Measurements from ENCODE around the gene TOR1AIP2.

TOR1AIP2 gene

DNA sequence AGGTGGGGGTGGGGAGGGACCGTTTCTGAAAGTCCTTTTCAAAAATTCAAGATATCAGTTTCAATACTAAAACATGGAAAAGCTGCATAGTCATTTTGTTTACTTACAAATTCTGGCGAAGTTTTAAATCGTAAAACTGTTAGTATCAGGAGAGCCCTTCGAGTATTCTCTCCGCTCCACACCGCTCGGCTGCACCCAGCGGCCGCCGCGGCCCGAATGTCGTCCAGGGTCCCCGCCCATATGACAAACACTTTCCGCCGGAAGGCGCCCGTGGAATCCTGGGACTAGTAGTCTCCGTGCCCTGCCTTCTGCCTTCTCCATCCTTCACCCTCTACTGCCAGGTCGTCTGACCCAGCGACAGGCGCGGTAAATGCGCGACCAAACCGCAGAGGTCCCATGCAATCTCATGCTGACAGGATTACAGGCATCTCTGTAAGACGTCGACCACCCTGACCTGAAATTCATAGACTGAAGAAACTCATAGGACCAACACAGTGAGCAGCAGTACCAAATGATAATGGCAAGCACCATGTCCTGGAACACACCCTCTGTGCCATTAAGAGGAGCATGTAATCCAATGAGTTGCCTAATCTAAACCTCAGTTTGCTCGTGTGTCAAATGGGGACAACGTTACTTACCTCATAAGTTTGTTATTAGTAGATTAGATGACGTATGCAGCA is at the start of gene TOR1AIP2:
Gene TOR1AIP2, minus strand, starts transcription at position 218 of the 680 bp plus-strand sequence. CDS start 25,138 bp downstream, outside the sequence.
- DNase-seq (ENCODE audit: low read depth): peak; percentile 71

GRCh38 chr1:179926850-179927205 is 49.2 kb upstream of the TOR1AIP2 start:
- DNase-seq (ENCODE audit: low read depth): no peak

DNA sequence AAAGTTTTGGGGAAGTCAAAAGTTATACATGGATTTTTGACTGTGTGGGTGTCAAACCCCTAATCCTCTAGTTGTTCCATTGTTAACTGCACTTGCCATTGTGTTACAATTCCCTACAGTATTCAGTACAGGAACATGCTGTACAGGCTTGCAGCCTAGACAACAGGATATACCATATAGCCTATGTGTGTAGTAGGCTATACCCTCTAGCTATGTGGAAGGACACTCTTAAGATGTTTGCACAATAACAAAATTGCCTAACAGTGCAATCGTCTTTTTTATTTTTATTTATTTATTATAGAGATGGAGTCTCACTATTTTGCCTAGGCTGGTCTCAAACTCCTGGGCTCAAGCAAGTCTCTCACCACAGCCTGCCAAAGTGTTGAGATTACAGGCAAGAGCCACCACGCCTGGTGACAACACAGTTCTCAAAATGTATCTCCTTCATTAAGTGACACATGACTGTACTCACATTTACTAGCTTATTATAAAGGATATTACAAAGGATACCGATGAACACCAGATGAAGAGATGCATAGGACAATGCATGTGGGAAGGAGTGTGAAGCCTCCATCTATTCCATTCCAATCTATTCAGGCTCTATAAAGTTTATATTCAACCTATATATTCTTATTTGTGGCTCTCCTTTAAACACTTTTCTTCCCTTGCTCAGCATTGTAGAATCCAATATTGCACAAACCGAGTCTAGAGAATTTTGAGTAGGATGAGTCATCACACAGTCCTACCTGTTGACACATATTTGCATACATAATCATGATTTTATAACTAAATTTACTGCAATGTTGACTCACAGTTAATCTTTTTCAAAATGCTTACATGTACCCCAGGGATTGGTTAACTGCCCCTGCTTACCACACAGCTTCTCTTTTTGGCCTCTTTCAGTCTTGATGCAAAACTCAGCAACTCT is 48.6 kb upstream of the TOR1AIP2 start:
- DNase-seq (ENCODE audit: low read depth): no peak

DNA sequence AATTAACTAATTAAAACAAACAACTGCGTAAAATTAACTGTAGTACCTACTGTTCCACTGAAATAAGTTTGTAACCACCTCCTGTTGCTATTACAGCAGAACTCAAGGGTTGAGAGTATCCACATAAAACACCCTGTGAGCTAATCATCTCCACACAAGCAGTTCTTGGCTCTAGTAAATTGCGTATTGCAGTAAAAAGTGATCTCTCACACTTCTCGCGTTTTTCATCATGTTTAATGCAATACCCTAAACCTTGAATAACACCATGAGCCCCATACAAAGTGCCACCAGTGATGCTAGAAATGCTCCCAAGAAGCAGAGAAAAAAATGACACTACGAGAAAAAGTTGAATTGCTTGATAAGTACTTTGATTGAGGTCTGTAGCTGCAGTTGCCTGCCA is 47.7 kb upstream of the TOR1AIP2 start:
- DNase-seq (ENCODE audit: low read depth): no peak

GRCh38 chr1:179924268-179924667 is 46.7 kb upstream of the TOR1AIP2 start:
- no peak for DNase-seq (ENCODE audit: low read depth)

- no peak for DNase-seq (ENCODE audit: low read depth)
These were observed 45.4 kb upstream of the TOR1AIP2 start for GRCh38 chr1:179923029-179923428.

GRCh38 chr1:179921981-179922872 is 44.6 kb upstream of the TOR1AIP2 start:
- no peak for DNase-seq (ENCODE audit: low read depth)

DNA sequence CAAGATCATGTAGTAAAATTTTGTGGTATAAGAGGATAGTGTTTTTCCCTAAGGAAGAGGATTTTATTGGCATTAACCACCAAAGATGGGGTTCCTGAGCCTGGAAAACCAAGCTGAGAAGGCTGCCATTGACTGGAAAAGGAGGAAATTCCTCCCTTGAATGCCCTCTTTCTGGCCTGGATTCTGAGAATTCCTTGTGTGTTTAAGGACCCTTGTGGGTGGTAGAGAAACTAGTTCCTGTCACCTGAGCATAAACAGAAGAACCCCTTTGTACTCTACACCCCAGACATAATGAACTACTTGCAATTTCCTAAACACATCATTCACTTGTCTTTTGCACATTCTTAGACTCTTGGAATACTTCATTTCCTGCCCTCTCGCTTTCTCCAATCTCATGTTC is 43.9 kb upstream of the TOR1AIP2 start:
- DNase-seq (ENCODE audit: low read depth): no peak

DNA sequence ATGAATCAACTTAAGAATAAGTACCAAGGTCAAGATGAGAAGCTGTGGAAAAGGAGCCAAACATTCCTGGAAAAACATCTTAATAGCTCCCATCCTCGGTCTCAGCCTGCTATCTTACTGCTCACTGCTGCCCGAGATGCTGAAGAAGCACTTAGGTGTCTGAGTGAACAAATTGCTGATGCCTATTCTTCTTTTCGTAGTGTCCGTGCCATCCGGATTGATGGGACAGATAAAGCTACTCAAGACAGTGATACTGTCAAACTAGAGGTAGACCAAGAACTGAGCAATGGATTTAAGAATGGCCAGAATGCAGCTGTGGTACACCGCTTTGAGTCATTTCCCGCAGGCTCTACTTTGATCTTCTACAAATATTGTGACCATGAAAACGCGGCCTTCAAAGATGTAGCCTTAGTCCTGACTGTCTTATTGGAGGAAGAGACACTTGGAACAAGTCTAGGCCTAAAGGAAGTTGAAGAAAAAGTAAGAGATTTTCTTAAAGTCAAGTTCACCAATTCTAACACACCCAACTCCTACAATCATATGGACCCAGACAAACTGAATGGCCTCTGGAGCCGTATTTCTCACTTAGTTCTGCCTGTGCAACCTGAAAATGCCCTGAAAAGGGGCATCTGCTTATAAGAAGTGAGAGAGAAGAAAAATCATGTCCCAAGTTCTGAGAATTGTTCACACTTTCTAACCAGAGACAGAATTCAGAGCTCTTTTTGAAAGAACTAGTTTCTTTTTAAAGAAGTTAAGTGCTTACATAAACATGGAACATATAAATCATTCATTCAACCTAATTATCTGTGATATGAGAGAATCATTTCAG is 40.2 kb upstream of the TOR1AIP2 start:
- no peak for DNase-seq (ENCODE audit: low read depth)

- no peak for DNase-seq (ENCODE audit: low read depth)
These were observed 34.2 kb upstream of the TOR1AIP2 start for GRCh38 chr1:179911812-179912211.

GRCh38 chr1:179910934-179911333 is 33.3 kb upstream of the TOR1AIP2 start:
- no peak for DNase-seq (ENCODE audit: low read depth)

DNA sequence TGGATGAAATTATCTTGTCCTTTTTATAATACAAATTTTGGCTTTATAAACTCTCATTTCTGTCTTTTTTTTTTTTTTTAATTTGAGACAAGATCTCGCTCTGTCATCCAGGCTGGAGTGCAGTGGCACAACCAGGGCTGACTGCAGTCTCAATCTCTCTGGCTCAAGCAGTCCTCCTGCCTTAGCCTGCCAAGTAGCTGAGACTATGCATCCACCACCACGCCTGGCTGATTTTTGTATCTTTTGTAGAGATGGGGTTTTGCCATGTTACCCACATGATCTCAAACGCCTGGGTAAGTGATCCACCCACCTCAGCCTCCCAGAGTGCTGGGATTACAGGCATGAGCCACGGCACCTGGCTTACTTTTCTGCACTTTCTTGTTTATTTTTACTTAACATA is 12.0 kb upstream of the TOR1AIP2 start:
- no peak for DNase-seq (ENCODE audit: low read depth)

- DNase-seq (ENCODE audit: low read depth): no peak
These were observed 10.5 kb upstream of the TOR1AIP2 start for GRCh38 chr1:179888071-179888470.

GRCh38 chr1:179883745-179884138 is 6.1 kb upstream of the TOR1AIP2 start:
- DNase-seq (ENCODE audit: low read depth): no peak

- DNase-seq (ENCODE audit: low read depth): no peak
These were observed 5.6 kb upstream of the TOR1AIP2 start for GRCh38 chr1:179883040-179883744.

- DNase-seq (ENCODE audit: low read depth): peak; percentile 90
These were observed 4.8 kb upstream of the TOR1AIP2 start, which contains the start of gene TOR1AIP1 for GRCh38 chr1:179882253-179883039. Gene TOR1AIP1, plus strand, starts transcription at chr1:179882285. Its CDS starts 218 bp downstream, at chr1:179882503.

- DNase-seq (ENCODE audit: low read depth): no peak
These were observed 4.1 kb upstream of the TOR1AIP2 start for GRCh38 chr1:179881642-179882252.

GRCh38 chr1:179879797-179880196 is 2.2 kb upstream of the TOR1AIP2 start:
- no peak for DNase-seq (ENCODE audit: low read depth)

DNA sequence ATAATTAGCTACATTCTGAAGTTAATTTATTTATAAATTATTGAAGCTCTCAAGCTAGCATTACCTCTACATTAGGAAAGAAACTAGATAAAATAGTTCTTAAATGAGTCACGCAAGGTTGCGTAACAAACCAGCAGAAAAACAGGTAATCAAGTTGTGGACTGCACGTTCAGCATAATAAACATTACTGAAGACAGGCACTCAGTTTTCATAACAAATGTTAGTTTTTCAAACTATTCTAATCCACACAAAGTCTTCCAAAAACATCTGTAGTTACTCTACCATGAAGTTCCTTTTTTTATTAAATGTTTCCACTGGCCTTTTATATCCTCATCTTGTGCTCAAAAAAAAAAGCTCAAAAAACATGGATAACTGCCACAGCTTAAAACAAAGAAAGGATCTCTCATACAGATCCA is 1.3 kb downstream of the TOR1AIP2 start:
- no peak for DNase-seq (ENCODE audit: low read depth)
